Measurements from ENCODE around the gene HSPE1. TPM values are rescaled to one million over a fixed set of nuclear protein-coding genes. Genes with fewer than 3 reads are reported as not detected.
"Not testable (repeated sequence)": the region's sequence is repeated elsewhere in the genome, so short reads cannot be mapped to it uniquely, and the experiment has no call there.

HSPE1 gene
- total RNA-seq, 1 donor from 2014 or later: 55.4 TPM

DNA sequence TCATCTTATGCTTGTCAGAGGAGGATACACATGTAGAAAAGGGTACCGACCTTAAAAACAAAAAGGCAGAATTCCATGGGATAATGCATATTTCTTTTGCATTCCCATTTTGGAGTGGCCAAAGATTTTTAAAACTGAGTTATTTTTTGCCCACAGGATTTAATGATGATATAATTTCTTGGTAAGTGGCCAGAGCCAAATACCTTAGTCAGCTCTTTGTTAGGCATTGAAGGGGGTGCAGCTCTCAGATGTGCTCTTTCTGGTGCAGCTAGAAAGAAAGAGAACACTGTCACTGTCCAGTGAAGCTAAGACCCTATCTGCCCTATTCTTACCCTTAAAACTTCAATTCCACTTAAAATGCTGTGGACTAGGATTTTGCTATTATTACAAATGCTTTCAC, 36.0 kb upstream of the HSPE1 start:
- Mint-ChIP-seq H3K27ac (ENCODE audit: unreplicated experiment) (peak overlapping the region; percentile 59), H3K27me3 (ENCODE audit: low read depth) (no peaks in the 10 kb centered on the region), H3K9me3 (ENCODE audit: low read depth) (no peaks in the 10 kb centered on the region), H3K4me1 (ENCODE audit: low read depth) (peaks cover 18% of the 10 kb centered on the region), H3K36me3 (ENCODE audit: low read depth) (peaks cover 21% of the 10 kb centered on the region), H3K4me3 (ENCODE audit: unreplicated experiment) (no peak overlapping the region)
- TF ChIP-seq, protein P1, sequence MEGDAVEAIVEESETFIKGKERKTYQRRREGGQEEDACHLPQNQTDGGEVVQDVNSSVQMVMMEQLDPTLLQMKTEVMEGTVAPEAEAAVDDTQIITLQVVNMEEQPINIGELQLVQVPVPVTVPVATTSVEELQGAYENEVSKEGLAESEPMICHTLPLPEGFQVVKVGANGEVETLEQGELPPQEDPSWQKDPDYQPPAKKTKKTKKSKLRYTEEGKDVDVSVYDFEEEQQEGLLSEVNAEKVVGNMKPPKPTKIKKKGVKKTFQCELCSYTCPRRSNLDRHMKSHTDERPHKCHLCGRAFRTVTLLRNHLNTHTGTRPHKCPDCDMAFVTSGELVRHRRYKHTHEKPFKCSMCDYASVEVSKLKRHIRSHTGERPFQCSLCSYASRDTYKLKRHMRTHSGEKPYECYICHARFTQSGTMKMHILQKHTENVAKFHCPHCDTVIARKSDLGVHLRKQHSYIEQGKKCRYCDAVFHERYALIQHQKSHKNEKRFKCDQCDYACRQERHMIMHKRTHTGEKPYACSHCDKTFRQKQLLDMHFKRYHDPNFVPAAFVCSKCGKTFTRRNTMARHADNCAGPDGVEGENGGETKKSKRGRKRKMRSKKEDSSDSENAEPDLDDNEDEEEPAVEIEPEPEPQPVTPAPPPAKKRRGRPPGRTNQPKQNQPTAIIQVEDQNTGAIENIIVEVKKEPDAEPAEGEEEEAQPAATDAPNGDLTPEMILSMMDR (IDR thresholded peaks at IDR 0.05): no peak
- no peak for DNase-seq (ENCODE audit: low spot score)

DNA sequence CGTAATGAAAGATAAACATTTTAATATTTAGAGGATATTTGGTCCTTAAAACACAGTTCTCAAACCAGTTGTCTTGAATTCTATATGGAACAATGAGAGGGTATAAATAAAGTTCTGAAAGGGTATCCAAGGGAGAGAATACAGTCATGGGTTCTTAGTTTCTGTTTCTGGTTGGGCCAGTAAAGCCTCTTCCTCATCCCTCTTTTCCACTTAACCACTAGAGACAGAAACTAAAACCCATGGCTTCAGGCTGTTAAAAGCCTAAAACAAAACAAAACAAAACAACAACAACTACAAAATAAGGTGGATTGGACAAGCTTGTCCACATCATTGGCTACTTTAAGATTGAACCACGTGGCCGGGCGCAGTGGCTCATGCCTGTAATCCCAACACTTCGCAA, 28.0 kb upstream of the HSPE1 start:
- TF ChIP-seq, protein P1 (IDR thresholded peaks at IDR 0.05): no peak
- no peaks in the 10 kb centered on the region for H3K4me1 Mint-ChIP-seq (ENCODE audit: low read depth)
- peaks cover 24% of the 10 kb centered on the region for H3K36me3 Mint-ChIP-seq (ENCODE audit: low read depth)
- no peaks in the 10 kb centered on the region for H3K9me3 Mint-ChIP-seq (ENCODE audit: low read depth)
- no peak for DNase-seq (ENCODE audit: low spot score)
- no peak overlapping the region for H3K4me3 Mint-ChIP-seq (ENCODE audit: unreplicated experiment)
- H3K27me3 Mint-ChIP-seq (ENCODE audit: low read depth): no peaks in the 10 kb centered on the region
- H3K27ac Mint-ChIP-seq (ENCODE audit: unreplicated experiment): no peak overlapping the region

DNA sequence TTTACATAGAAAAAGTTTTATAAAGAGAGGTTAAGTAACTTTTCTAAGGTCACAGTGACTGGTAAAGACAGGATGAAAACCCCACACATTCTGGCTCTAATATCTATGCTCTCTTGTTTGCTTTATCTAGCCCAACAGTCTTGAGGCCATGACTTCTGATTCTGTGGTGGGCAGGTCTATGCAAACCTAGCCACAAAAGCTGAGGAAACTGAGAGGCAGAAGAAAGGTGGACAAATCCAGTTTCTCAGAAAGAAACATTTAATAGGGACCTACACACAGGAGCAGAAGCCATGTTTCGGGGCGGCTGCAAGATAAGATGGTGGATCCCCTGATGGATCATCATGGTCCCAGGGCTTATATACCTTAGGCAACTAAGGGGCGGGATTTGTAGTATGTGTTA, 22.4 kb upstream of the HSPE1 start:
- Mint-ChIP-seq H3K4me3 (ENCODE audit: unreplicated experiment) (no peak overlapping the region), H3K9me3 (ENCODE audit: low read depth) (no peaks in the 10 kb centered on the region), H3K27me3 (ENCODE audit: low read depth) (no peaks in the 10 kb centered on the region), H3K27ac (ENCODE audit: unreplicated experiment) (no peak overlapping the region), H3K36me3 (ENCODE audit: low read depth) (peaks cover 8% of the 10 kb centered on the region), H3K4me1 (ENCODE audit: low read depth) (no peaks in the 10 kb centered on the region)
- DNase-seq (ENCODE audit: low spot score): no peak
- TF ChIP-seq, protein P1 (IDR thresholded peaks at IDR 0.05): no peak

DNA sequence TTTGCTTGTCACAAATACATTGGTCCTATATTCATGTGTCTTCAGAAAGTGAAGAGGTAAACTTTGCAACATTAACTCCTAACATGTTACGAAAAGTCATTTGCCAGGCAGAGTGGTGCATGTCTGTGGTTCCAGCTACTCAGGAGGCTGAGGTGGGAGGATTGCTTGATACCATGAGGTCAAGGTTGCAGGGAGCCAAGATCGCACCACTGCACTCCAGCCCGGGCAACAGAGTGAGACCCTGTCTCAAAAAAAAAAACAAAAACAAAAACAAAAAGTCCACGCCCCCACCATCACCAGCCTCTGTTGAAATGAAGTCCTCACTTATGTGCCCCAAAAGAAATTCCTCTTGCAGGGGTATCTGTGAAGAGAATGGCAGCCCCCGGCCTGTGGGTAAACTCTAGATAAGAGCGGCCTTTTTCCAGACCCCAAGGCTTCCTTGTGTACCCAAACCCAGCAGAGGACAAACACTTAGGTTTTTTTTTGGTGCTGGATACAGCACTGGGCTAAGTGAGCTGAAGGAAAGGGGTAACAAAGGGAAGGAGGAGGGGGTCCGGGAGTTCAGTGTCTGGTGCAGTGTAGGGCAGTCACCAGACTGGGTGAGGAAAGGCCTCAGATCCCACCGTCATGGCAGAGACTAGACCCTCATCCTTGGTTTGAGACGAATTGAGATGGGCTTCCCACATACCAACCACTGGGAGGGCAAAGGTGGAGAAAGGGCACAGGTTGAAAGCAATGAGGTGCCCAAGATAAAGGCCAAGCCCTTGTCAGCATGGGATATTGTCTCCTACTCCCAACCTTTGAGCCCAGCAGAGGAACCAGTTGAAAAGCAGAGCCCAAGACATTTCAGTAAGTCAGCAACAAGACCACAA, 19.8 kb upstream of the HSPE1 start:
- H3K9me3 Mint-ChIP-seq (ENCODE audit: low read depth): peaks cover 7% of the 10 kb centered on the region
- peaks cover 11% of the 10 kb centered on the region for H3K36me3 Mint-ChIP-seq (ENCODE audit: low read depth)
- H3K4me1 Mint-ChIP-seq (ENCODE audit: low read depth): no peaks in the 10 kb centered on the region
- TF ChIP-seq, protein P1 (IDR thresholded peaks at IDR 0.05): no peak
- no peak for DNase-seq (ENCODE audit: low spot score)
- no peaks in the 10 kb centered on the region for H3K27me3 Mint-ChIP-seq (ENCODE audit: low read depth)
- no peak overlapping the region for H3K27ac Mint-ChIP-seq (ENCODE audit: unreplicated experiment)
- H3K4me3 Mint-ChIP-seq (ENCODE audit: unreplicated experiment): no peak overlapping the region

DNA sequence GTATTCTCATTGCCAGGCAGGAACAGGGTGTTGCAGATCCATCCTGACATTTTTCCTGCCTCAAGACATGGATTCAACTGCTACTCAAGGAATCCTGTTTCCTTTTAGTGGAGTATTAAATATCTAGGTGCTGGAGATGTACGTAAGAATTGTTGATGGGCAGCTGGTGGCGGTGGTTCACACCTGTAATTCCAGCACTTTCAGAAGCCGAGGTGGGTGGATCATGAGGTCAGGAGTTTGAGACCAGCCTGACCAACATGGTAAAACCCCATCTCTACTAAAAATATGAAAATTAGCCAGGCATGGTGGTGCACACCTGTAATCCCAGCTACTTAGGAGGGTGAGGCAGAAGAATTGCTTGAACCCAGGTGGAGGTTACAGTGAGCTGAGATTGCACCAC, 15.9 kb upstream of the HSPE1 start:
- H3K27me3 Mint-ChIP-seq (ENCODE audit: low read depth); H3K4me1 Mint-ChIP-seq (ENCODE audit: low read depth); DNase-seq (ENCODE audit: low spot score); H3K9me3 Mint-ChIP-seq (ENCODE audit: low read depth); H3K27ac Mint-ChIP-seq (ENCODE audit: unreplicated experiment); H3K4me3 Mint-ChIP-seq (ENCODE audit: unreplicated experiment): not testable (repeated sequence)
- peaks cover 27% of the 10 kb centered on the region for H3K36me3 Mint-ChIP-seq (ENCODE audit: low read depth)

DNA sequence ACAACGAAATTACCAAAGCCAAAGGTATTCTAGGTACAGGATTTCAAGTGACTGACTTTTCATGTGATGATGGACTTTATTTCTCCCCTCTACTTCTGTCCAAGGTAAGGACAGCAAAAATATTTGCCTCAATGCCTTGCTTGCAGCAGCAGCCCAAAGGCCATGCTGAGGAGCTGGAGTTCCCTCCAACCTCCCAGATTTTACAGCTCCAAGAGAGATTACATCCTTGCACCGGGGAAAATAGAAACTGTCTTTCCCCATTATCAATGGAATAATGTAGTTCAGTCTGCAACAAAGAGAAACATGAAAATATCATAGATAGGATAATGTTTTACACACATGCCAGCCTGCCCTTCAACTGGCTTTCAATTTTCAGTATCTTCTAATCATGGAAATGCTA, 14.0 kb upstream of the HSPE1 start:
- TF ChIP-seq, protein P1 (IDR thresholded peaks at IDR 0.05): no peak
- no peak for DNase-seq (ENCODE audit: low spot score)
- Mint-ChIP-seq H3K27ac (ENCODE audit: unreplicated experiment) (no peak overlapping the region), H3K4me3 (ENCODE audit: unreplicated experiment) (no peak overlapping the region), H3K9me3 (ENCODE audit: low read depth) (peaks cover 7% of the 10 kb centered on the region), H3K4me1 (ENCODE audit: low read depth) (no peaks in the 10 kb centered on the region), H3K36me3 (ENCODE audit: low read depth) (peaks cover 35% of the 10 kb centered on the region), H3K27me3 (ENCODE audit: low read depth) (no peaks in the 10 kb centered on the region)
